ENCODE measurements around the gene TFEB. TPM values are rescaled to one million over a fixed set of nuclear protein-coding genes. Genes with fewer than 3 reads are reported as not detected.

TFEB gene
- total and polyA plus RNA-seq, 2 donors (not counting 3 experiments of a cell fraction or from before 2014, with no cell fraction given): 4.9 to 6.6 TPM

DNA sequence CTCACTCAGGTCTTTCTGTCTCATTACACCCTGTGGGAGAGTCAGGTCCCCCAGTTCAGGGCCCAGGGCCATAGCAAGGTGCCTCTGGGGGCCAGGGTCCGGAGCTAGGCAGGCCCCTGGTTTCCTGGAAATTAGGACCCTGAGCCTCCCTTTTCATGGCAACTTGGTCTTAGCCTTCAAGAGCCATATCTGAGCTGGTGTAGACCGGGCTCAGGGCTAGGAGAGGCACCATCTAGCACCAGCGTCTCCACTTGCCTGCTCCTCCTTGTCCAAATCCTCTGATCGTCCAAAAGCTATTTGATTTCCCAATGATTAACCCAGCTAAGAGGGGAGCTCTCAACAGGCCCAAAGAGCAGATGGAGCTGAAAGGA is 91.5 kb downstream of the TFEB start:
- no peak overlapping the region for H3K4me3 ChIP-seq (replicated peaks in 1 of 3; ENCODE audit: insufficient read depth in 1 of 3, low read depth in 1 of 3, low read length in 3 of 3)
- no peaks in the 10 kb centered on the region for H3K79me2 ChIP-seq (ENCODE audit: control insufficient read depth, insufficient read depth, low read length)
- H3K4me1 ChIP-seq (ENCODE audit: control insufficient read depth, extremely low read depth, insufficient read depth, low read length): peaks cover 11% of the 10 kb centered on the region
- no peaks in the 10 kb centered on the region for H3K9me3 ChIP-seq (replicated peaks; ENCODE audit: control insufficient read depth, insufficient read depth, low read length)
- TF ChIP-seq, protein P1, sequence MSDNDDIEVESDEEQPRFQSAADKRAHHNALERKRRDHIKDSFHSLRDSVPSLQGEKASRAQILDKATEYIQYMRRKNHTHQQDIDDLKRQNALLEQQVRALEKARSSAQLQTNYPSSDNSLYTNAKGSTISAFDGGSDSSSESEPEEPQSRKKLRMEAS (IDR thresholded peaks at IDR 0.05; ENCODE audit: insufficient read depth, insufficient read length): no peak
- no peak for TF ChIP-seq JUN (IDR thresholded peaks at IDR 0.05; ENCODE audit: borderline replicate concordance, insufficient read depth, insufficient read length, low read depth)
- TF ChIP-seq POLR2AphosphoS5 (IDR thresholded peaks at IDR 0.05; ENCODE audit: insufficient read depth, low read depth, low read length): no peak
- no peak for TF ChIP-seq MYC (IDR thresholded peaks at IDR 0.05; ENCODE audit: low read depth, low read length)
- no peak for TF ChIP-seq POLR2A (IDR thresholded peaks at IDR 0.05; ENCODE audit: low read depth, low read length)
- TF ChIP-seq, protein P2, sequence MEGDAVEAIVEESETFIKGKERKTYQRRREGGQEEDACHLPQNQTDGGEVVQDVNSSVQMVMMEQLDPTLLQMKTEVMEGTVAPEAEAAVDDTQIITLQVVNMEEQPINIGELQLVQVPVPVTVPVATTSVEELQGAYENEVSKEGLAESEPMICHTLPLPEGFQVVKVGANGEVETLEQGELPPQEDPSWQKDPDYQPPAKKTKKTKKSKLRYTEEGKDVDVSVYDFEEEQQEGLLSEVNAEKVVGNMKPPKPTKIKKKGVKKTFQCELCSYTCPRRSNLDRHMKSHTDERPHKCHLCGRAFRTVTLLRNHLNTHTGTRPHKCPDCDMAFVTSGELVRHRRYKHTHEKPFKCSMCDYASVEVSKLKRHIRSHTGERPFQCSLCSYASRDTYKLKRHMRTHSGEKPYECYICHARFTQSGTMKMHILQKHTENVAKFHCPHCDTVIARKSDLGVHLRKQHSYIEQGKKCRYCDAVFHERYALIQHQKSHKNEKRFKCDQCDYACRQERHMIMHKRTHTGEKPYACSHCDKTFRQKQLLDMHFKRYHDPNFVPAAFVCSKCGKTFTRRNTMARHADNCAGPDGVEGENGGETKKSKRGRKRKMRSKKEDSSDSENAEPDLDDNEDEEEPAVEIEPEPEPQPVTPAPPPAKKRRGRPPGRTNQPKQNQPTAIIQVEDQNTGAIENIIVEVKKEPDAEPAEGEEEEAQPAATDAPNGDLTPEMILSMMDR (IDR thresholded peaks at IDR 0.05; ENCODE audit: extremely low read depth in 1 of 2, insufficient read depth in 1 of 2, low read depth in 1 of 2, low read length in 2 of 2): no peak
- TF ChIP-seq EZH2 (IDR thresholded peaks at IDR 0.05; ENCODE audit: borderline replicate concordance, low read depth, low read length, severe bottlenecking): no peak
- TF ChIP-seq FOS (IDR thresholded peaks at IDR 0.05; ENCODE audit: borderline replicate concordance, insufficient read depth, low read length): no peak
- TF ChIP-seq GATA2 (IDR thresholded peaks at IDR 0.05; ENCODE audit: insufficient read depth, insufficient read length, low read depth, low read length): no peak
- no peak overlapping the region for H3K9ac ChIP-seq (replicated peaks; ENCODE audit: extremely low read depth, insufficient read depth, low read length)
- no peak overlapping the region for H3K4me2 ChIP-seq (ENCODE audit: insufficient read depth, low read length)
- CTCF ChIA-PET: interaction anchor here (0.6 to 2.1 kb wide), 4 partner anchors 12 to 41 kb away, joined by 3 to 6 read pairs (median 3); no protein-coding TSS in a partner anchor
- intact Hi-C loops (cut with micrococcal nuclease) (no loop called here), dilution Hi-C loops (cut with MboI; ENCODE audit: extremely low pct_ligation_motif_present, low sequenced_read_pairs) (no loop called here)
- no peaks in the 10 kb centered on the region for H3K9me1 ChIP-seq (replicated peaks; ENCODE audit: control insufficient read depth, extremely low read depth, insufficient read depth, low read length)
- H3K27me3 ChIP-seq (ENCODE audit: control insufficient read depth in 2 of 2, insufficient read depth in 2 of 2, low read length in 2 of 2): no peaks in the 10 kb centered on the region
- no TSS peak for BruUV-seq (replicated peaks)
- H3K27ac ChIP-seq (ENCODE audit: insufficient read depth, low read depth, low read length): no peak overlapping the region
- POLR2A ChIA-PET: no interaction called here
- no peak for DNase-seq (ENCODE audit: low read depth, low spot score)
- H3K36me3 ChIP-seq (ENCODE audit: control insufficient read depth in 2 of 2, extremely low read depth in 1 of 2, insufficient read depth in 2 of 2, low read length in 2 of 2): peaks cover 0 to 24% of the 10 kb centered on the region in 2 experiments
- no peak for FAIRE-seq
- H2AFZ ChIP-seq (ENCODE audit: low read depth, low read length): no peak overlapping the region
- no peaks in the 10 kb centered on the region for H4K20me1 ChIP-seq (replicated peaks; ENCODE audit: control insufficient read depth, extremely low read depth, insufficient read depth, low read length)

Data from endothelial cell of umbilical vein (primary cell).